ENCODE measurements around the gene TINAGL1. TPM values are rescaled to one million over a fixed set of nuclear protein-coding genes. Genes with fewer than 3 reads are reported as not detected.
A peak's percentile ranks its signal among the peaks of the same experiment; 100 is the strongest.
"Not testable (repeated sequence)": the region's sequence is repeated elsewhere in the genome, so short reads cannot be mapped to it uniquely, and the experiment has no call there.

TINAGL1 gene
- total RNA-seq, 1 experiment from 2014 or later = 628 TPM

- peak; percentile 41 for DNase-seq (ENCODE audit: low spot score)
These were observed 7.9 kb downstream of the TINAGL1 start for GRCh38 chr1:31583995-31584868.

GRCh38 chr1:31584869-31585735 is 8.8 kb downstream of the TINAGL1 start:
- DNase-seq (ENCODE audit: low spot score) = no peak

- DNase-seq (ENCODE audit: low spot score) = no peak
These were observed 9.5 kb downstream of the TINAGL1 start for GRCh38 chr1:31585736-31586365.

GRCh38 chr1:31586376-31587327 is 10.3 kb downstream of the TINAGL1 start:
- no peak for DNase-seq (ENCODE audit: low spot score)

GRCh38 chr1:31587328-31587699 is 11.0 kb downstream of the TINAGL1 start:
- not testable (repeated sequence) for DNase-seq (ENCODE audit: low spot score)

GRCh38 chr1:31587720-31588423 is 11.6 kb downstream of the TINAGL1 start:
- DNase-seq (ENCODE audit: low spot score) = peak; percentile 89

- peak; percentile 62 for DNase-seq (ENCODE audit: low spot score)
These were observed 12.6 kb downstream of the TINAGL1 start for GRCh38 chr1:31588751-31589515.

- peak; percentile 79 for DNase-seq (ENCODE audit: low spot score)
These were observed 15.2 kb downstream of the TINAGL1 start for GRCh38 chr1:31591425-31592093.

- DNase-seq (ENCODE audit: low spot score) = no peak
These were observed 15.8 kb downstream of the TINAGL1 start for GRCh38 chr1:31592132-31592531.

- DNase-seq (ENCODE audit: low spot score) = no peak
These were observed 16.9 kb downstream of the TINAGL1 start for GRCh38 chr1:31593136-31593665.

GRCh38 chr1:31593770-31594632 is 17.7 kb downstream of the TINAGL1 start:
- DNase-seq (ENCODE audit: low spot score) = peak; percentile 91

GRCh38 chr1:31595836-31596736 is 19.8 kb downstream of the TINAGL1 start:
- no peak for DNase-seq (ENCODE audit: low spot score)

- no peak for DNase-seq (ENCODE audit: low spot score)
These were observed 20.4 kb downstream of the TINAGL1 start for GRCh38 chr1:31596737-31597097.

GRCh38 chr1:31598980-31599379 is 22.7 kb downstream of the TINAGL1 start:
- no peak for DNase-seq (ENCODE audit: low spot score)

GRCh38 chr1:31600641-31601040 is 24.3 kb downstream of the TINAGL1 start:
- DNase-seq (ENCODE audit: low spot score) = no peak

- DNase-seq (ENCODE audit: low spot score) = no peak
These were observed 25.8 kb downstream of the TINAGL1 start for GRCh38 chr1:31602081-31602480.

All from HT-29 (cell line).